H9 (cell line): Measurements from ENCODE around the gene LGALS4. TPM values are rescaled to one million over a fixed set of nuclear protein-coding genes. Genes with fewer than 3 reads are reported as not detected.
"Not testable (repeated sequence)": the region's sequence is repeated elsewhere in the genome, so short reads cannot be mapped to it uniquely, and the experiment has no call there.

ENCODE experiments used
- DNase-seq: peaks from one replicate; pipeline ENCODE4 v3.0.0-alpha.2; 2017
- H2AFZ ChIP-seq: one replicate; pipeline ENCODE4 v1.6.1; 2013; ENCODE audit warnings: mild to moderate bottlenecking, low read length, control low read depth, moderate library complexity
- H2AK5ac ChIP-seq: 2 replicates; pipeline ENCODE4 v1.6.1; 2013; ENCODE audit warnings: low read length, control low read depth, mixed read lengths; ENCODE audit not compliant: insufficient read length
- H2BK120ac ChIP-seq: one replicate; pipeline ENCODE4 v1.6.1; 2013; ENCODE audit warnings: low read depth, mild to moderate bottlenecking, low read length, control low read depth, inconsistent platforms; ENCODE audit not compliant: poor library complexity, severe bottlenecking
- H2BK12ac ChIP-seq: 2 replicates; pipeline ENCODE4 v1.6.1; 2013; ENCODE audit warnings: low read length, control low read depth, mixed read lengths, low read depth; ENCODE audit not compliant: insufficient read length
- H2BK15ac ChIP-seq: 2 replicates; pipeline ENCODE4 v1.6.1; 2013; ENCODE audit warnings: low read depth, low read length, control low read depth
- H2BK20ac ChIP-seq: one replicate; pipeline ENCODE4 v1.6.1; 2013; ENCODE audit warnings: low read depth, mild to moderate bottlenecking, low read length, control low read depth, inconsistent platforms; ENCODE audit not compliant: poor library complexity, severe bottlenecking
- H2BK5ac ChIP-seq: 2 replicates; pipeline ENCODE4 v1.6.1; 2013; ENCODE audit warnings: low read length, control low read depth, mixed read lengths; ENCODE audit not compliant: insufficient read length
- H3K14ac ChIP-seq: 2 replicates; pipeline ENCODE4 v1.6.1; 2013; ENCODE audit warnings: low read length, control low read depth; ENCODE audit not compliant: insufficient read depth
- H3K18ac ChIP-seq: 2 replicates; pipeline ENCODE4 v1.6.1; 2013; ENCODE audit warnings: low read depth, mild to moderate bottlenecking, mixed read lengths, low read length, control low read depth; ENCODE audit not compliant: insufficient read length
- H3K23ac ChIP-seq: 2 replicates; pipeline ENCODE4 v1.6.1; 2013; ENCODE audit warnings: low read length, control low read depth, mixed read lengths, low read depth; ENCODE audit not compliant: insufficient read length
- H3K23me2 ChIP-seq: 2 replicates; pipeline ENCODE4 v1.6.1; 2013; ENCODE audit warnings: low read depth, mild to moderate bottlenecking, mixed read lengths, low read length, control low read depth; ENCODE audit not compliant: insufficient read length, poor library complexity, severe bottlenecking
- H3K27ac ChIP-seq: 2 replicates; pipeline ENCODE4 v1.5.1; 2013; ENCODE audit warnings: low read length, control low read depth, mixed read lengths, low read depth; ENCODE audit not compliant: insufficient read length
- H3K27me3 ChIP-seq: 2 replicates; pipeline ENCODE4 v1.6.1; 2013; ENCODE audit warnings: low read length, control low read depth, inconsistent platforms; ENCODE audit not compliant: insufficient read depth
- H3K4ac ChIP-seq: 2 replicates; pipeline ENCODE4 v1.6.1; 2013; ENCODE audit warnings: low read depth, mild to moderate bottlenecking, control low read depth, inconsistent platforms, low read length, moderate library complexity
- H3K4me1 ChIP-seq: 2 replicates; pipeline ENCODE4 v1.6.1; 2013; ENCODE audit warnings: low read length, control low read depth, inconsistent platforms; ENCODE audit not compliant: insufficient read depth
- H3K4me2 ChIP-seq: 2 replicates; pipeline ENCODE4 v1.6.1; 2013; ENCODE audit warnings: low read length, control low read depth, mixed read lengths; ENCODE audit not compliant: insufficient read length, insufficient read depth
- H3K56ac ChIP-seq: 2 replicates; pipeline ENCODE4 v1.6.1; 2013; ENCODE audit warnings: low read depth, mild to moderate bottlenecking, mixed read lengths, low read length, control low read depth; ENCODE audit not compliant: insufficient read length
- H3K79me1 ChIP-seq: 2 replicates; pipeline ENCODE4 v1.6.1; 2013; ENCODE audit warnings: low read depth, mild to moderate bottlenecking, moderate library complexity, low read length, control low read depth, inconsistent platforms; ENCODE audit not compliant: insufficient read depth, poor library complexity, severe bottlenecking
- H3K79me2 ChIP-seq: 2 replicates; pipeline ENCODE4 v1.6.1; 2013; ENCODE audit warnings: low read length, control low read depth, inconsistent platforms; ENCODE audit not compliant: insufficient read depth
- H3K9ac ChIP-seq: 2 replicates; pipeline ENCODE4 v1.6.1; 2013; ENCODE audit warnings: low read length, control low read depth, mixed read lengths; ENCODE audit not compliant: insufficient read length; ENCODE audit errors: extremely low read depth
- H3K9me3 ChIP-seq: one replicate; pipeline ENCODE4 v1.6.1; 2013; ENCODE audit warnings: low read depth, low read length, inconsistent platforms; ENCODE audit not compliant: control insufficient read depth
- H3T11ph ChIP-seq: one replicate; pipeline ENCODE4 v1.6.1; 2013; ENCODE audit warnings: mild to moderate bottlenecking, low read length, control low read depth, inconsistent platforms
- H4K20me1 ChIP-seq: one replicate; pipeline ENCODE4 v1.6.1; 2013; ENCODE audit not compliant: control insufficient read depth, insufficient read length, insufficient read depth
- H4K5ac ChIP-seq: 2 replicates; pipeline ENCODE4 v1.6.1; 2013; ENCODE audit warnings: low read depth, mild to moderate bottlenecking, mixed read lengths, low read length, control low read depth; ENCODE audit not compliant: insufficient read length
- H4K8ac ChIP-seq: replicated peaks from 2 replicates; pipeline ENCODE4 v1.6.1; 2013; ENCODE audit warnings: low read length, control low read depth, mixed read lengths, low read depth; ENCODE audit not compliant: insufficient read length
- H4K91ac ChIP-seq: 2 replicates; pipeline ENCODE4 v1.6.1; 2013; ENCODE audit warnings: low read depth, mild to moderate bottlenecking, moderate library complexity, mixed read lengths, low read length, control low read depth; ENCODE audit not compliant: insufficient read length
- H3K27ac Mint-ChIP-seq, 3 experiments: 2 replicates in 2 of 3; 3 replicates in 1 of 3; pipeline ENCODE4 v1.8.0; 2020 to 2021; ENCODE audit warnings: mixed read lengths in 3 of 3, mild to moderate bottlenecking in 1 of 3, moderate library complexity in 1 of 3
- H3K27me3 Mint-ChIP-seq: 2 replicates; pipeline ENCODE4 v1.8.0; 2021; ENCODE audit warnings: low read depth, mild to moderate bottlenecking, moderate library complexity, mixed read lengths
- H3K36me3 Mint-ChIP-seq, 3 experiments: 2 replicates in 2 of 3; 3 replicates in 1 of 3; pipeline ENCODE4 v1.8.0; 2020 to 2021; ENCODE audit warnings: low read depth in 3 of 3, mixed read lengths in 3 of 3; ENCODE audit not compliant: insufficient read depth in 1 of 3
- H3K4me1 Mint-ChIP-seq, 2 experiments: 2 replicates each; pipeline ENCODE4 v1.8.0; 2020; ENCODE audit warnings: mixed read lengths in 2 of 2
- H3K4me3 Mint-ChIP-seq, 2 experiments: 2 replicates in 1 of 2; 3 replicates in 1 of 2; pipeline ENCODE4 v1.8.0; 2020 to 2021; ENCODE audit warnings: mild to moderate bottlenecking in 2 of 2, mixed read lengths in 2 of 2, moderate library complexity in 1 of 2
- H3K9me3 Mint-ChIP-seq, 2 experiments: 2 replicates in 1 of 2; 3 replicates in 1 of 2; pipeline ENCODE4 v1.8.0; 2020; ENCODE audit warnings: mild to moderate bottlenecking in 2 of 2, mixed read lengths in 2 of 2, moderate library complexity in 1 of 2
- CTCF ChIP-seq: fragments of 200-600 bp; sonication (generic); conservative IDR thresholded peaks from 3 replicates; pipeline ENCODE4 v1.8.0; 2021; ENCODE audit warnings: antibody characterized with exemption, mild to moderate bottlenecking
- WGBS: extraction: QIAGEN DNeasy Blood & Tissue Kit; methylation state at CpG from one replicate; pipeline ENCODE4 v1.1.7; 2013; ENCODE audit warnings: missing lambda C conversion rate, low lambda C conversion rate, mixed read lengths; ENCODE audit not compliant: insufficient read length; ENCODE audit errors: extremely low coverage; 5-methylcytosine and 5-hydroxymethylcytosine counted together
- total RNA-seq: library from RNA; stranded (reverse); gene quantifications from 2 replicates; pipeline ENCODE4 v1.2.1, GENCODE V29; 2021

Gene LGALS4
- total RNA-seq, 1 experiment from 2014 or later: 0.68 TPM

GRCh38 chr19:38826856-38827551, 14.3 kb upstream of the LGALS4 start:
- peaks cover 31 to 54% (median 45%) of the 10 kb centered on the region in 3 experiments for H3K36me3 Mint-ChIP-seq
- TF ChIP-seq CTCF: no peak

GRCh38 chr19:38825936-38826335, 13.2 kb upstream of the LGALS4 start:
- not testable (repeated sequence) for H2AFZ ChIP-seq, H3K23me2 ChIP-seq, H4K5ac ChIP-seq, H3K14ac ChIP-seq, H2AK5ac ChIP-seq, H3K56ac ChIP-seq, DNase-seq, H3K27ac ChIP-seq, H2BK120ac ChIP-seq, H3K4me3 Mint-ChIP-seq, H3K9ac ChIP-seq, H3K27ac Mint-ChIP-seq, H3K9me3 ChIP-seq, H4K8ac ChIP-seq, H3T11ph ChIP-seq, H2BK20ac ChIP-seq, H3K4me2 ChIP-seq, H2BK5ac ChIP-seq, H4K91ac ChIP-seq, H3K79me1 ChIP-seq, H3K4me1 ChIP-seq, H3K27me3 Mint-ChIP-seq, H3K4ac ChIP-seq, H4K20me1 ChIP-seq, H2BK15ac ChIP-seq, H2BK12ac ChIP-seq, H3K27me3 ChIP-seq, H3K23ac ChIP-seq, H3K18ac ChIP-seq, H3K79me2 ChIP-seq
- H3K9me3 Mint-ChIP-seq: peaks cover 8 to 13% of the 10 kb centered on the region in 2 experiments
- WGBS: no CpG with 5 or more reads among the region's 7 CpGs
- peaks cover 35 to 58% (median 50%) of the 10 kb centered on the region in 3 experiments for H3K36me3 Mint-ChIP-seq
- peaks cover 40 to 49% of the 10 kb centered on the region in 2 experiments for H3K4me1 Mint-ChIP-seq

More at GRCh38 chr19:38826856-38827551, 14.3 kb upstream of the LGALS4 start:
- H3K79me2 ChIP-seq: 0 out of 2 replicates have a peak, but pooled peaks cover 2% of the 10 kb centered on the region
- no CpG with 5 or more reads among the region's 6 CpGs for WGBS
- no peak overlapping the region for H2BK15ac ChIP-seq
- H4K8ac ChIP-seq: no peak overlapping the region
- H2AK5ac ChIP-seq: no peak overlapping the region
- no peak overlapping the region for H4K5ac ChIP-seq
- H3K27ac ChIP-seq: no peak overlapping the region
- H3T11ph ChIP-seq: no peak overlapping the region
- no peak overlapping the region for H2BK20ac ChIP-seq
- H3K9ac ChIP-seq: no peak overlapping the region
- H3K18ac ChIP-seq: no peak overlapping the region
- H3K23me2 ChIP-seq: peaks cover 8% of the 10 kb centered on the region
- H2BK120ac ChIP-seq: no peak overlapping the region
- no peak overlapping the region for H3K4ac ChIP-seq
- H2AFZ ChIP-seq: no peak overlapping the region
- H3K56ac ChIP-seq: no peak overlapping the region
- no peak overlapping the region for H3K4me2 ChIP-seq
- H3K79me1 ChIP-seq: no peaks in the 10 kb centered on the region
- H3K9me3 ChIP-seq: no peaks in the 10 kb centered on the region
- no peak overlapping the region for H2BK5ac ChIP-seq
- H2BK12ac ChIP-seq: no peak overlapping the region
- no peak overlapping the region for H3K23ac ChIP-seq
- no peak overlapping the region for H3K14ac ChIP-seq
- H3K27me3 ChIP-seq: no peaks in the 10 kb centered on the region
- Mint-ChIP-seq H3K27ac (peak overlapping the region in 1 of 3 experiments; percentile 79; a peak in 2 of 7 replicates), H3K4me1 (peaks cover 46 to 56% of the 10 kb centered on the region in 2 experiments), H3K27me3 (no peaks in the 10 kb centered on the region), H3K9me3 (peaks cover 1 to 8% of the 10 kb centered on the region in 2 experiments), H3K4me3 (no peak overlapping the region)
- H4K20me1 ChIP-seq: no peaks in the 10 kb centered on the region
- no peaks in the 10 kb centered on the region; the same call in 1 of the 2 replicates for H3K4me1 ChIP-seq
- DNase-seq: no peak
- no peak overlapping the region for H4K91ac ChIP-seq
